Effector CD8-positive, alpha-beta T cell (primary cell): Measurements from ENCODE around the gene GDI1.
A peak's percentile ranks its signal among the peaks of the same experiment; 100 is the strongest.

Source experiments
- DNase-seq: peaks from one replicate; lab custom pipeline; 2025; lab: John Stamatoyannopoulos, UW

The GDI1 gene

GRCh38 chrX:154408659-154409221, 28.2 kb upstream of the GDI1 start:
- DNase-seq, result no peak

- DNase-seq, result no peak
These were observed 27.6 kb upstream of the GDI1 start, which contains the start of gene DNASE1L1 for GRCh38 chrX:154409222-154409871. TSS of gene DNASE1L1 (minus strand) at chrX:154409254. CDS start at chrX:154405568, 3,686 bp downstream.

DNA sequence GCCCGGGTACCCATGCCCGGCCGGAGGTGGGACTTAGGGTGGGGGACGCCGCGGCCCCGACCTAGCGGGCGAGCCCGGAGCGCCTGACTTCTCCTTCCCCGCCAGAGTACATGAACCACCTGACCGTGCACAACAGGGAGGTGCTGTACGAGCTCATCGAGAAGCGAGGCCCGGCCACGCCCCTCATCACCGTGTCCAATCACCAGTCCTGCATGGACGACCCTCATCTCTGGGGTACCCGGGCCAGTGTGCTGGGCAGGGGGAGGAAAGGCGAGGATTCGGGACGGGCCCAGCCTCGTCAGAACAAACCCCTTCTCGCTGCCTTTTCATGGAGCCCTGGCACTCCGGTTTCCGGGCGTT, 25.0 kb upstream of the GDI1 start:
- peak; percentile 6 for DNase-seq

- DNase-seq, result no peak
These were observed 24.5 kb upstream of the GDI1 start for GRCh38 chrX:154412468-154412867.

GRCh38 chrX:154413142-154413541, 23.8 kb upstream of the GDI1 start:
- no peak for DNase-seq

DNA sequence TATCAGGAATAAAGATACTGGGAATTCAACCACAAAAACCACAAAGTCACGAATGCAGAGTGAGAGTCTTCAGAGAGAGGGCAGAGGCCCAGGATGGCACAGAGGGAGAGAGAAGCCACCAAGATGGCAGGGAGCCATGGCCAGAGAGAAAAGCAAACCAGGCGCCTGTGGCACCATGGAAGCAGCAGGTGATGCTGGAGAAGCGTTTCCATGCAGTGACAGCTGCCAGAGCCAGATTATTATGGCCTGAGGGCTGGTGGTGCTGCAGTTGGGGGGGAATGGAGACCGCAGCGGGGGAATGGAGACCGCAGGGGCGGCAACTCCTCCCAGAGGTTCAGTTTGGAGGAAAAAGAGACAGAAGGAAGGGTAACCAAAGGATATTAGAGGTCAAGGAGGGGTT, 19.8 kb upstream of the GDI1 start:
- DNase-seq, result no peak

GRCh38 chrX:154419189-154419588, 17.8 kb upstream of the GDI1 start:
- no peak for DNase-seq

- DNase-seq, result no peak
These were observed 17.1 kb upstream of the GDI1 start for GRCh38 chrX:154419688-154420401.

DNA sequence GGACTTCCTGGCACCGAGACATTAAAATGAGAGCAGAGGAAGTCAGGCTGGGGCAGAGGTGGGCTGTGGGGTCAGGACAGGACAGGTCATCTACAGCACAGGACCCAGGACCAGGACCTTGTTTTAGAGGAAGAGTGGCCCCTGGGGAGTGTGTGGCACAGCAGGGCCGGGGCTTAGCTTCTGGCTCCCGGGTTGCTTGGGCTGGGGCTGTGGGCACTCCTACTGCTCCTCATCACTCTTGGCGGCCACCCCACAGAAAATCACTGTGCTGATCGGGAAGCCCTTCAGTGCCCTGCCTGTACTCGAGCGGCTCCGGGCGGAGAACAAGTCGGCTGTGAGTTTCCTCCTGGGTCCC, 16.6 kb upstream of the GDI1 start:
- no peak for DNase-seq

DNA sequence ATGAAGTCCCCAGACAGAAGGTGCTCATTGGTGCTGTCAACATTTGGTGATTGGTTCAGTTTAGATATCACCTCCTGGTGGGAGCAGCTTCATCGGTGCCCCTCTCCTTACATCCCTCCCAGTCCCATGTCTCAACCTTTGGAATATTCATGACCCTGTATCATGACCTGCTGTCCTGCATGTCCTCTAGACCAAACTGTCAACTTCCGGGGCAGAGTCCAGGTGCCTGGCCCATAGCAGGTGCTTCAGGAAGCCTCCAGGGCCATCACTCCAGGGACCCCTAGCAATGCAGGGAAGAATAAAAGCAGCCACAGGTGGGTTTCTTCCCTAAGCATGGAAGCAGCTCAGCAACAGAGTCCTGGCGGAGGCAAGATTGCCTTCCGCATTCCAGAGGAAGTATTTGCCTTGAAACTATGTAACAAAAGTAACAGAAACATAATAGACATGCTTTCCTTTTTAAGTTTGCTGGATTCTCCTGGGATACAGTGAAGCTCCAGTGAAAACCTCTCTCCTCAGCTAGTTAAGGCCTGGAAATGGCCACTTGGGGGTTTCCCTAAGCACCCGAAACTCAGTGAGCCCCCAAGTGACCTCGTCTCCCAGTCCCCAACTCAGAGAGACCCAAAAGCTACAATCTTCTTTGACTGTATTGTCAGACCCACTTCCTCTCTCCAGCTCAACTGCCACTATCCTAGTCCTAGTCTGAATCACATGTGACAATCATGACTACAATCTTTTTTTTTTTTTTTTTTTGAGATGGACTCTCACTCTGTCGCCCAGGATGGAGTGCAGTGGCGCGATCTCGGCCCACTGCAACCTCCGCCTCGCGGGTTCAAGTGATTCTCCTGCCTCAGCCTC, 9.8 kb upstream of the GDI1 start:
- no peak for DNase-seq

- peak; percentile 74 for DNase-seq
These were observed 8.5 kb upstream of the GDI1 start, which contains the start of gene ATP6AP1 for GRCh38 chrX:154428176-154429171. TSS of gene ATP6AP1 (plus strand) at chrX:154428677. CDS start at chrX:154428693, 16 bp downstream.

DNA sequence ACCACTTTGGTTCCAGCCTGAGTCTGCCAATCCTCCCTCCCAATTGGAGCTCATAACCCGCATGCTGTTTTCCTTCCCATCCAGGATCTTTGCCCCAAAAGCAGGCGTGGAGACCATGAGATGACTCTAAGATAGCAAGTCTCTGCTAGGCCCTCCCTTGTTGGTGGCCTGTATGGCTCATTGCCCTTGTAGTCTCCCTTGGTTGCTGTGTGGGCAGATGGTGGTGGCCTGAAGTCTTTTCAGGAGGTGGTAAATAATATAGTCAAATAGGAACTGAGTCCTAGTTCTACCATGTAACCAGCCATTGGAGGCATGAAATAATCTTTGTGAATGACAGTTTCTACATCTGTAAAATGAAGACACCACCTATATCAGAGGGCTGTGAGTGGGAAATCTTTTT, 7.2 kb upstream of the GDI1 start:
- DNase-seq, result no peak

- DNase-seq, result no peak
These were observed 6.5 kb upstream of the GDI1 start for GRCh38 chrX:154430479-154430878.

DNA sequence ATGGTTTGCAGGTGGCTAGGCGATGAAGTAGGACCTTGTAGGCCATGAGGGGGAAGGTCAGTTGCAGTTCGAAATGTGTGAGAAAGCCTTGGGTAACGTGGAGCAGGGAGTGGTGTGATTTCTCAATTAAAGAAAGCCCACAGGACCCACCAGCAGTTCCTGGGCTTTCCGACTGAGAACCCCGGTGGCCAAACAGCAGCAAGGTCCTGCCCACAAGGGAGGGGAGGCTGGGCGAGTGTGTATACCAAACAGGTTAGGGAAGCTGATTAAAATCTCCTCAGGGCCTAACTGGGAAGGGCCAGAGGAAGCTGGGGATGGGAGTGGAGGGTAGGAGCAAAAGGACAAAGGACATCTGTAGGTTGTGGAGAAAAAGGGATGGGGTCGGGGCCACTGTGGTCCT, 6.0 kb upstream of the GDI1 start:
- DNase-seq, result no peak

DNA sequence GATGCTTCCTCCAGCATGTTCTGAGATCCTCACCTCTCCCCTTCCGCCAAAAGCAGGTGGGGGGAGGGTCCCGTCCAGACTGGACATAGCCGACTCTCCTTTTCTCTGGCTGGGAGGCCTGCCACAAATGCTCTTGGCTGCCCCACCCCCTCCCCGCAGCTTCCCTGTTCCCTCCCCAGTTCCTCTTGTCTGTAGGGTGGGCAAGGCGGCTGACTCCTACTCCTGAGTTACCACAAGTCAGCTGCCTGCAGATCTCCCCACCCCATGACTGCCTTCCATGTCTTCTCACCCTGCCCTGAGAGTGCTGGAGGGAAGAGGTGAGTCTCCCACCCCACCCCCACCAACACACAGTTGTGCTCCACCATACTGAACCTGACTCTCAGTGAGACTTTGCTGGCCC, 5.6 kb upstream of the GDI1 start:
- no peak for DNase-seq

DNA sequence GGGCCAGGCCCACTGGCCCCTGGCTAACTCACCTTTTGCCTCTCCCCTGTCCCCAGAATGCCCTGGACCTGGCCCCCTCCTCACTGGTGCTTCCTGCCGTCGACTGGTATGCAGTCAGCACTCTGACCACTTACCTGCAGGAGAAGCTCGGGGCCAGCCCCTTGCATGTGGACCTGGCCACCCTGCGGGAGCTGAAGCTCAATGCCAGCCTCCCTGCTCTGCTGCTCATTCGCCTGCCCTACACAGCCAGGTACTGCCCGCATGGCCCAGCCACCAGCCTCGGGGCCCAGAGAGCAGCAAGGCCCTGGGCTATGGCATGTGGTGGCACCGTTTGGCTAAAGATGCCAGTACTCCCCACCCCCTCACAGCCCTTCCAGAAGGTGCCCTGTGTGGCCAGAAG, 4.7 kb upstream of the GDI1 start:
- no peak for DNase-seq

GRCh38 chrX:154433605-154434004, 3.3 kb upstream of the GDI1 start:
- no peak for DNase-seq

DNA sequence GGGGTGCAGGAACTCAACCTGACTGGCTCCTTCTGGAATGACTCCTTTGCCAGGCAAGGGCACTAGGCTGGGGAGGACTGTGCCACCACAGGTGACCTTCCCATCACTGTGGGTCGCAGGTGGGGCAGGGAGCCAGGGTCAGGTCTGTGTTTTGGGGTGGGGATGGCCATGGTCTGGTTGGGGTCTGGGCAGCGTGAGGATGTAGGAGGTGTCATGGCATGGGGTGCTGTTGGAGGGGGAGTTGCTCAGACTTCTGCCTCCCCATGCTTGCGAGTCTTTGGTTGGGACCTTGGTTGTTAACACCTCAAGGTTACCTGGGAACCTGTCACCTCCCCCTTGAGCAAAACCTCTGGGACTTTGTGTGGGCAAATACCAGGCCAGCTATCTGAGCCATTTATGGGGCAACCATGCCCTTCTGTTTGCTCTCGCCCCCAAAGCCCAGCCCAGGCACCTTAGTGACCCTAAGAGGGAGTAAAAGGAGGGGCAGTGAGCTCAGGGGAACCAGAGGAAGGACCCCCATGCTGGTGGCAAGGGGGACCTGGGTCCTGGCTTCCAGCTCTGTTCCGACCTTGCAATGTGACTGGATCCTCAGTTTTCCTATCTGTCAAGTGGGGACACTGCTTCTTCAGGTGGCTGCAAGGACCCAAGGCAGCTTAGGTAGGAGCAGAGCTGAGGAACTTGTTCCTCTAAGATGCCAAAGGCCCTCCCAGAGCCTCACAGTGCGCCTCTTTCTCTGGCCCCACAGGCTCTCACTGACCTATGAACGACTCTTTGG, 2.4 kb upstream of the GDI1 start:
- DNase-seq, result no peak

- DNase-seq, result no peak
These were observed 1.7 kb upstream of the GDI1 start for GRCh38 chrX:154435171-154435733.

GRCh38 chrX:154436374-154436982, 476 bp upstream of the GDI1 start:
- peak; percentile 38 for DNase-seq
